GM21619 (cell line): ENCODE measurements around the gene CCDC40.

Experiments
- ATAC-seq: cut with Tn5 transposase; IDR thresholded peaks from one replicate; pipeline ENCODE4 v1.9.1; 2021; ENCODE audit not compliant: unreplicated experiment

CCDC40 gene

DNA sequence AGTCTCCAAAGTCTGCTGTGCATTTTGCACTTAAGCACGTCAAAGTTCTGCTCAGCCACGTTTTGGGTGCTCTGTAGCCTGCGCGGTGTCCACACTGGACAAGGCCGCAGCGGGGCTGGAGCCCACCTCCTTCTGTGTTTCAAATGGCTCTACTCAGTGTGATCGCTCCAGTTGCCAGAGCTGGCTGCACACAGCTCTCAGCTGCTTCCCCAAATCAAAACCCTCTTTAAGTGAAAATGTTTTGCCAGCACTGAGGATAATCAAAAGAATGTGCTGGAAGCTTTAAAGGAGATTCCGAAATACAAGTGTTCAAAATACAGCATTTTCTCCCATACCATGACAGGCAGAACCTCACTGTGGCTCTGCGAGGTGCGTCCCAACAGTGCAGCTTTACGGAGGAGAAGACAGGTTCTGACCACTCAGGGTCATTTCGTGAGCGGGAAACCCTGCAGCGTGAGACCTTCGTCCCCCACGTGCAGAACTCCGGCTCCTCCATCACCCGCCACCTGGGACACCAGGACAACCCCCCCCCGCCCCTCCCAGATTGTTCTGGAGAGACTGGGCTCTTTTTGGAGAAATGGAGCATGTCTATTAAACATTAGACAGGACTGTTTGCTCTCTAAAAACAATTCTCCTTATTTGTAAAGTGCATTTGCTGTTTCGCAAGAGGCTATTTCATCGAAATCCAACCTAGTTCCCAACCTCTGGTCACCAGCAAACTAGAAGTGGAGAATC is 17.4 kb upstream of the CCDC40 start:
- no peak for ATAC-seq

GRCh38 chr17:80021600-80021999 is 14.8 kb upstream of the CCDC40 start:
- ATAC-seq: no peak

- ATAC-seq: no peak
Observed at GRCh38 chr17:80023481-80024205, 12.8 kb upstream of the CCDC40 start.

GRCh38 chr17:80024206-80024972 is 12.1 kb upstream of the CCDC40 start:
- ATAC-seq: no peak

DNA sequence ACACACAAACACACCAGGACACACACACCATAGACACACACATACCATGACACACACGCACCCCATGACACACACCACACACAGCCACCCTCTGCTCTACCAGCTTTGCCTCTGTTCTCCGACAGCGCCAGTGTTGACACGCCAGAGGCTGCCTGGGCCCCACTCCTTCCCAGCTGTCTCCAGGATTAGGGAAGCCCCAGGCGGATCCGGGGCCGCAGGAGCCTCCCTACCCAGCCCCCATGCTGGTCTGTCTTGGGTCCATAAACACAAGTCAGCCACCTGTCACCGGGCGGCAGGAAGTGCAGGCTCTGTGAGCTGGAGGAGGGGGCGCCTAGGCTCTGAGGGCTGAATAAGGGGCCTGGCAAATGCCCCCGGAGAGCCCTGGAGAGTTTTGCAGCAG is 11.3 kb upstream of the CCDC40 start:
- ATAC-seq: no peak

DNA sequence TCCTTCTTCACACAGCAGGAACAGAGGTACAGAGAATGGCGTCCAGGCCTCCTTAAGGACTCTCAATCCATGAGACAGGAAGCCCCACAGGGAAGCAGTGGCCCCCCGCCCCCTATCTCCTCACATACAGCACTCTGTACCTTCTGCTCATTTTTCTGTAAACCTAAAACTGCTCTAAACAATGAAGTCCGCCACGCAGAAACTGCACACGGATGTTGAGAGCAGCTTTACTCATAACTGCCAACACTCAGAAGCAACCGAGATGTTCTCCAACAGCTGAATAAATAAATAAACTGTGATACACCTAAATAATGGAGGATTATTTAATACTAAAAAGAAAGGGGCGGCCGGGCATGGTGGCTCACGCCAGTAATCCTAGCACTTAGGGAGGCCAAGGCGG is 10.6 kb upstream of the CCDC40 start:
- no peak for ATAC-seq

GRCh38 chr17:80026359-80027042 is 9.9 kb upstream of the CCDC40 start:
- no peak for ATAC-seq

DNA sequence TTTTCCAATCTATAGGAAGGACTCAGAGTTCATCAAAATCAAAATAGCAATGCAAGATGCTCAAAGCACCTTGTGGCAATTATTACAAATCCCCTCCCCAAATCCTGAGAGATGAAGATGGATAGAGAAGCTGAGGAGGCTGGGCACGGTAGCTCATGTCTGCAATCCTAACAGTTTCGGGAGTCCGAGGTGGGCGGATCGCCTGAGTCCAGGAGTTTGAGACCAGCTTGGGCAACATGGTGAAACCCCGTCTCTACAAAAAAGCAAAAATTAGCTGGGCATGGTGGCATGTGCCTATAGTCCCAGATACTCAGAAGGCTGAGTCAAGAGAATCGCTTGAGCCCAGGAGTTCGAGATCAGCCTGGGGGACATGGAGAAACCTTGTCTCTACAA is 9.4 kb upstream of the CCDC40 start:
- no peak for ATAC-seq

DNA sequence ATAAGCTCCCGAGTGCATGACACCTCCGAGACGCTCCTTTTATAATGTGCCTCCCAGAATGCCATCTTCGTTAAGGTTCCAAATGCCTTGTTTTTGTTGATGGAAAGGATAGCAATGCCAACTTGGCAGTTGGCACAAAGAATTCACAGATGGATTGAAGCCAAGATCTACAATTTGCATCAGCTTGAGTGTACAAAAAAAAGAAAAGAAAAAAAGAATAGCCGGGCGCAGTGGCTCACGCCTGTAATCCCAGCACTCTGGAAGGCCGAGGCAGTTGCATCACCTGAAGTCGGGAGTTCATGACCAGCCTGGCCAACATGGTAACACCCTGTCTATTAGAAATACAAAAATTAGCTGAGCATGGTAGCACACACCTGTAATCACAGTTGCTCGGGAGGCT is 8.4 kb upstream of the CCDC40 start:
- no peak for ATAC-seq

DNA sequence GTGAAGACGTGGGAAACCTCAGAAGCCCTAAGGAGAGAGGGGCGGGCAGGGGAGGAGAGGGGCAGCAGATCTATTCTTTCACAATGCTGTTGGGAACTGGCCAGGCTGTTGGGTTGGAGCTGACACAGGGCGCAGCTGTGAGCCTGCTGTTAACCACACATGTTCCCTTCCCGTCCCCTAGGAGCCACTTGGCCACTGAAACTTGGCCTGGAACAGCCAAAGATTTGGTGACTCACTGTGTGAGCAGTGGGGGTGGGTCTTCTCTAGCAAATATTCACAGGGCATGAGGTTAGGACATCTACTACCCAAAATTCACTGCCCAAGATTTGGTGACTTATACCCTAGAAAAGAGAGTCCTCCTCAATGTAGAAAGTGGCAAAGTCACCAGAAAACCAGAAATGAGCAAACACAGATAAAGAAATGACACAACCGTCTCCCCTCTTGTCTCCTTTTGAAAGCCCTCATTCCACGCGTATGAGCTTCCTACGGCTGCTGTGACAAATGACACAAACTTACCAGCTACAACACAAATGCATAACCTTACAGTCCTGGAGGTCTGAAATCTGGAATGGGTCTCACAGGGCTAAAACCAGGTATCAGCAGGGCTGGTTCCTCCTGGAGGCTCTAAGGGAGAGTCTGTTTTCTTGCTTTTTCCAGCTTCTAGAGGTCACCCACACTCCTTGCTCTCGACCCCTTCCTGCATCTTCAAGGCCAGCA is 7.0 kb upstream of the CCDC40 start:
- ATAC-seq: no peak

- no peak for ATAC-seq
Observed at GRCh38 chr17:80030730-80031410, 5.6 kb upstream of the CCDC40 start.

DNA sequence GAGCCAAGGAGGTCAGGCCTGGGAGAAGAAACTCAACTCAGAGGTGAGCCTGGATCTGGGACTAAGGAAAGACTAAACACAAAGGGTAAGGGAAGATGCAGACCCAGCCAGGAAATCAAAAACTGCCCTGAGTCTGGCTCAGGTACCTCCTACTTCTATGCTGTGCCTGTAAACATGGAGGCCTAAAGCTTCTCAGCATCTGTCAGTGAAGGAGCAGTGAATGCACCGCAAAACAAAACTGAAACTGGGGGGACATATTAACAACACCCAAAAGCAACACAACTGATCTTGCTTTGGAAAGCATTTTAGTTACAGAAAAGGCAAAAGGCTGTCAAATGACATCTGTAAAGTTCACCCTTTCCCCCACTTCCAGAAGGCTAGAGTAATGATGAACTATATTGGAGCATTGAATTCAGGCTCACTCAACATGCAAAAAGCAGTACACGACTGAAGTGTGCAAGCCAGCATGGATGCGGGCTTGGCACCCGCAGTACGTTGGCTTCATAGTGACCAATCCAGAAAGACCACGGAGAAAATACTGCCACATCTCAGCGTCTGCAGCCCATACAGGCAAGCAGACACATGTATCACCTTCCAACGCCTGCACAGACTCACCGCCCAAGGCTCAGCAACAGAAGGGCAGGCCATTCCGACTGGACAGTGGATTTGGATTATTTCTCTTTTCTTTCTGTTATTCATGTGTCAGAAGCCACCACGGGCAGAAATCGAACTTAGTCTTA is 4.6 kb upstream of the CCDC40 start:
- no peak for ATAC-seq

GRCh38 chr17:80032614-80033171 is 3.7 kb upstream of the CCDC40 start:
- ATAC-seq: no peak

DNA sequence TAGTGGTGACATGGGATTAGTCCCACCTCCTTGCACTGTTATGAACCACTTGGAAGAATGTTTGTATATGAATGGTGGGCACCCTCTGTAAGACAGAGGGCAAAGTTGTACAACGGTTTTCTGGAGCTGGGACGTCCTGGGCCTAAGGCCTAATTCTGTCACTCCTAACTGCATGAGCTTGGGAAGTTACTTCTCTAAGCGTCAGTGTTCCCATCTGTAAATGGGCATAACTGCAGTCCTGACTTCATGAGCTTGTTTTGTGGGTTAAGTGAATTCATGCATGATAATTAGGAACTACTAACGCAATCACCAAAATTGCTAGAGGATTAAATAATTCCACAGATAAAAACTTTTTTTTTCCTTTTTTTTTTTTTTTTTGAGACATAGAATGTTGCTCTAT is 2.6 kb upstream of the CCDC40 start:
- no peak for ATAC-seq

DNA sequence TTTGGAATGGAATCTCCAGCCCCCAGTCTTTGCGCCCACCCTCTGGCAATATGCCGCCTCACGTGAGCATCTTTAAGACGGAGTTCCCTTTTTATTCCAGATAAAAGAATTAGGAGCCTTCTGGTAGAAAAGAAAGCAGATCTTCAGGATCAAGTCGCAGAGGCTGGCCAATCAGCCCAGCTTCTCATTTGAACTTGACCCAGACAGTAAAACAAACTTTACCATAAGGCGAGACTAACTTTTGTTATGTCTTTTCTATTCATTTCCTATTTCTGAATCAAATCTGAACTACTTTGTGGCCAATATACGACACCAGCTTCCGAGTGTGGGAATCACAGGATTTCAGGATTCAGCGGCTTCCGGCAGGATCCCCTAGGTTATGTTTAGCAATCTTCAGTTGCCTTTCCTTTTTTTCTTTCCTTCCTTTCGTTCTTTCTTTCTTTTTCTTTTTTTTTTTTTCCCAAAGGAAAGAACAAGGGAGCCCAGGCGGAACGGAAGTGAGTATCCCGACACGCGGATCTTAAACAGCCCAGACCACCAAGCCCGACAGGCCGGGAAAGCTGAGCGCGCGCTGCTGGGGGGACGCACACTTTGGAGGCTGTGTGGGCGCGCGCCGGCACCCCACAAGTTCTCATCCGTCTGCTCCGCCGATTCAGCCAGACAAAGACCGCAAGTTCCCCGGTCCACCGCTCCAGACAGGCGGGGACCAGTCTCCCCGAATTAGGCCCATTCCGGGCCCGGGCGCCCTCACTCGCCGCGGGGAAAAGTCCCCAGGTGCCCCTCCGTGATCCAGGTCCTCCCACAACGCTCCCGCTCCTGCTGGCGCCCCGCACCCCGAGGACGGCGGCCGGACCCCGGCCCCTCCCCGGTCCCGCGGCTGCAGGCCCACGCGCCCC is 1.4 kb upstream of the CCDC40 start:
- no peak for ATAC-seq

GRCh38 chr17:80035687-80035936 is 830 bp upstream of the CCDC40 start, which contains the start of gene TBC1D16:
Gene TBC1D16 (minus strand): TSS chr17:80035872. CDS start chr17:80013547, 22,325 bp downstream.
- ATAC-seq: no peak

DNA sequence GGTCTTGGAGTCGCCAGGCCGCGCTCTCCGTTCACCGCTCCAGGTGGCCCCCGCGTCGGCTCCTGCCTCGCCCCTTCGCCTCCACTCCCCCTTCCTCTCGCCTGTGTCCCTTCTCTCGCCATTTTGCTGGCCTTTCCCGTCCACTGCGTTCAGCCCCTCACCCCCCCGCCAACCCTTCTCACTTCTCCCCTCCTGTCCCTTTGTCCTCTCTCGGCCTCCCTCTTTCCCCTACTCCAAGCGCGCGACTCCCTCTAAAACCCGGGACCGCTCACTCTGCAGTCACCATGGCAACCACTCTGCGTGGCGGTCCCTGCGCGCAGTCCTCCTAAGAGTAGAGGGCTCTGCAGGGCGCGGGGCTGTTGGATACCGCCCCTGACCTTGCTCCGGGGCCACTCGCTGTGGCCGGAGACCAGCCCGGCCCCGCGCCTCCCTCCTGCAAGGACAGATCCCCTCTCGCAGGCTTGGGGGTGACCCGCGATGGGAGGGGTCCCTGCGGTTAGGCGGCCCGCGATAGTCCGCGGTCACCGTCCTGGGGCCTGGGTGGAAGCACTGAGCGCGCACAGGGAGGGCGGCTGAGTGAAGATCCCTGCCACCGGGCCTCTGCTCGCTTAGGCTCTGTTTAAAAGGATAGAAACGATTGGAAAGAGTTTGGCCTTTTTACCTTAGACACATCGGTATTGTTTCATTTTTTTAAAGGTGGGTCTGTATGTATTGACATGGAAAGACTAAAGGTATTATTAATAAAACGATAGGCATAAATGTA is 454 bp downstream of the CCDC40 start:
- ATAC-seq: no peak

DNA sequence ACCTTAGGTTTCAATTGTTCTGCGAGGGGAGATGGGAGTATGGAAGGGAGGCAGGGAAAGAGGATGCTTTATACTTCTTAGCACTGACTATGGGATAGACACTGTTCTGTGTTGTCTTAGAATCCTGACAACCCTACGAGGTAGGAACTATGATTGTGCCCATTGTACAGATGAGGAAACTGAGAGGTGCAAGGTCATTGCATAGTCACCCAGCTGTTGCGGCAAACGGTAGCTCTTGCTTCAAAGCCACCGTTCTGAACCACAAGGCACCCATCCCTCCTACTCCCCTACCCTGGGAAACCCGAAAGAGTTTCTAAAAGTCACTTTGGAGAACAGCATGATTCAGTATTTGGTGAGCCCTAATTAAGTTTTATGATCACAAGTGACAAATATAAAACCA is 7.5 kb downstream of the CCDC40 start:
- ATAC-seq: no peak
